ENCODE results near the gene OR6B2. TPM values are rescaled to one million over a fixed set of nuclear protein-coding genes. Genes with fewer than 3 reads are reported as not detected.

Gene OR6B2
- polyA plus RNA-seq, 1 donor from 2014 or later = not detected

GRCh38 chr2:240014327-240014726, 15.9 kb downstream of the OR6B2 start:
- Histone ChIP-seq H4K20me1 (ENCODE audit: insufficient read depth) (no peaks in the 10 kb centered on the region), H3K36me3 (ENCODE audit: insufficient read depth, low read length) (no peaks in the 10 kb centered on the region), H3K9ac (ENCODE audit: low read length) (no peak overlapping the region), H2AFZ (ENCODE audit: low read depth, low read length) (no peak overlapping the region), H3F3A (ENCODE audit: insufficient read depth, low read length, poor library complexity, severe bottlenecking) (no peaks in the 10 kb centered on the region), H3K4me3 (ENCODE audit: low read length) (no peak overlapping the region), H3K27me3 (ENCODE audit: insufficient read depth, low read depth, low read length) (no peaks in the 10 kb centered on the region), H3K9me2 (ENCODE audit: insufficient read depth, low read length) (no peaks in the 10 kb centered on the region), H3K27ac (ENCODE audit: low read length) (no peak overlapping the region), H3K9me3 (ENCODE audit: low read length) (no peaks in the 10 kb centered on the region), H3K79me2 (replicated peaks; ENCODE audit: insufficient read depth, low read length) (no peaks in the 10 kb centered on the region), H3K4me2 (ENCODE audit: low read length) (no peak overlapping the region)
- TF ChIP-seq TAF1 (IDR thresholded peaks at IDR 0.05; ENCODE audit: low read depth) = no peak
- TF ChIP-seq RAD21 (conservative IDR thresholded peaks at IDR 0.05) = no peak
- TF ChIP-seq EP300 (conservative IDR thresholded peaks at IDR 0.05; ENCODE audit: poor library complexity, severe bottlenecking) = no peak
- no peak for TF ChIP-seq MXI1 (conservative IDR thresholded peaks at IDR 0.05; ENCODE audit: poor library complexity, severe bottlenecking)
- no peak for TF ChIP-seq CTCF (IDR thresholded peaks at IDR 0.05; ENCODE audit: poor library complexity, severe bottlenecking)
- TF ChIP-seq EZH2 (IDR thresholded peaks at IDR 0.05; ENCODE audit: borderline replicate concordance, insufficient read depth, low read length, poor library complexity, severe bottlenecking) = no peak
- TF ChIP-seq POLR2AphosphoS5 (IDR thresholded peaks at IDR 0.05) = no peak
- no peak for TF ChIP-seq SMC3 (conservative IDR thresholded peaks at IDR 0.05; ENCODE audit: poor library complexity)
- no peak for TF ChIP-seq REST (IDR thresholded peaks at IDR 0.05; ENCODE audit: borderline replicate concordance)

- H3K4me3 ChIP-seq (ENCODE audit: low read length) = no peak overlapping the region
- no peak for TF ChIP-seq MXI1 (conservative IDR thresholded peaks at IDR 0.05; ENCODE audit: poor library complexity, severe bottlenecking)
- TF ChIP-seq CTCF (IDR thresholded peaks at IDR 0.05; ENCODE audit: poor library complexity, severe bottlenecking) = no peak
- no peak for TF ChIP-seq EZH2 (IDR thresholded peaks at IDR 0.05; ENCODE audit: borderline replicate concordance, insufficient read depth, low read length, poor library complexity, severe bottlenecking)
- no peak for TF ChIP-seq RAD21 (conservative IDR thresholded peaks at IDR 0.05)
- no peak for TF ChIP-seq POLR2AphosphoS5 (IDR thresholded peaks at IDR 0.05)
- TF ChIP-seq REST (IDR thresholded peaks at IDR 0.05; ENCODE audit: borderline replicate concordance) = no peak
- TF ChIP-seq EP300 (conservative IDR thresholded peaks at IDR 0.05; ENCODE audit: poor library complexity, severe bottlenecking) = no peak
- no peak for TF ChIP-seq SMC3 (conservative IDR thresholded peaks at IDR 0.05; ENCODE audit: poor library complexity)
- no peak for TF ChIP-seq TAF1 (IDR thresholded peaks at IDR 0.05; ENCODE audit: low read depth)
- no peak overlapping the region for H3K27ac ChIP-seq (ENCODE audit: low read length)
- H4K20me1 ChIP-seq (ENCODE audit: insufficient read depth) = no peaks in the 10 kb centered on the region
- no peaks in the 10 kb centered on the region for H3K9me2 ChIP-seq (ENCODE audit: insufficient read depth, low read length)
- no peak overlapping the region for H3K9ac ChIP-seq (ENCODE audit: low read length)
- no peaks in the 10 kb centered on the region for H3K79me2 ChIP-seq (replicated peaks; ENCODE audit: insufficient read depth, low read length)
- H3F3A ChIP-seq (ENCODE audit: insufficient read depth, low read length, poor library complexity, severe bottlenecking) = no peaks in the 10 kb centered on the region
- no peaks in the 10 kb centered on the region for H3K9me3 ChIP-seq (ENCODE audit: low read length)
- H3K36me3 ChIP-seq (ENCODE audit: insufficient read depth, low read length) = no peaks in the 10 kb centered on the region
- H3K27me3 ChIP-seq (ENCODE audit: insufficient read depth, low read depth, low read length) = no peaks in the 10 kb centered on the region
- H2AFZ ChIP-seq (ENCODE audit: low read depth, low read length) = no peak overlapping the region
- no peak overlapping the region for H3K4me2 ChIP-seq (ENCODE audit: low read length)
These were observed 16.9 kb downstream of the OR6B2 start for GRCh38 chr2:240013343-240013742.

Data from neural cell (in vitro differentiated cells).